ENCODE data around the gene PEX16. TPM values are rescaled to one million over a fixed set of nuclear protein-coding genes. Genes with fewer than 3 reads are reported as not detected.

PEX16 gene
- total and polyA plus RNA-seq, 2 of the 13 experiments (the other 11 are each of a cell fraction or from before 2014, with no cell fraction given): 12.5 to 21.8 TPM

DNA sequence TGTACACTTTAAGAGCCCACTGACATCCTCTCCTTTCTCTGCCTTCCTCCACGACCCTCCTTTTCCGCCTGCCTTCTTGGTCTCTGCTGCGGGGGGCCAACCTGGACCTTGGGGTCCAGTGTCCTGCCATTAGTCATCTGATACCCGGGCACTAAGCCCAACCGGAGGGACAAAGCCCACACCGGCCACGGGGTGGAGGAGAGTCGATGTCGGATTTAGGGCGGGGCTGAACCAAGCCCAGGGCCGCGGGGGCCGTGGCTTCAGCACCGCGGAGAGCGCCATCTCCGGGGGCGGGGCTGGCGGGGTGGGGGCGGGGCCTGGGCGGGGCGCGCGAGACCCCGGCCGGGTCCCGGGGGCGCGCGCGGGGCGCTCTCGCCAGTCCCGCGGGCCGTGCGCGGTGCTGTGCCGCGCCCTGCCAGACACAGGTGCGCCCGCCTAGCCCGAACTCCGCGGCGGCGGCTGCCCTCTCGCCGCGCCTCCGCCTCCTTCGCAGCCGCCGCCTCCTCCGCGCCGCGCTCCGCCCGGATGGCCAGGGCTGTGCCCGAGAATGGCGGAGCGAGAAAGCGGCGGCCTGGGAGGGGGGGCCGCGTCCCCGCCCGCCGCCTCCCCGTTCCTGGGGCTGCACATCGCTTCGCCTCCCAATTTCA lies 32.3 kb downstream of the PEX16 start, which contains the start of gene MAPK8IP1 (continued):
- no peak for TF ChIP-seq NONO (IDR thresholded peaks at IDR 0.05)
- TF ChIP-seq NONO (CRISPR knock-in tag; conservative IDR thresholded peaks at IDR 0.05): peak; percentile 56; the same call in 1 of the 2 replicates
- no peak for TF ChIP-seq TRIM24 (CRISPR knock-in tag; IDR thresholded peaks at IDR 0.05)
- no peak for TF ChIP-seq ZSCAN20 (CRISPR knock-in tag; IDR thresholded peaks at IDR 0.05; ENCODE audit: borderline replicate concordance)
- no peak for TF ChIP-seq ZBTB3 (CRISPR knock-in tag; IDR thresholded peaks at IDR 0.05; ENCODE audit: borderline replicate concordance, low read depth)
- TF ChIP-seq TMF1 (CRISPR knock-in tag; IDR thresholded peaks at IDR 0.05; ENCODE audit: low read depth): 0 out of 2 replicates have a peak, but pooled peaks have one; percentile 30
- no peak for TF ChIP-seq CBX2 (IDR thresholded peaks at IDR 0.05; ENCODE audit: low read depth, low read length)
- no peak for TF ChIP-seq CBX2 (CRISPR knock-in tag; IDR thresholded peaks at IDR 0.05; ENCODE audit: low read depth)
- TF ChIP-seq PHF20 (CRISPR knock-in tag; IDR thresholded peaks at IDR 0.05): no peak; the same call in 1 of the 2 replicates
- no peak for TF ChIP-seq ZNF30 (CRISPR knock-in tag; IDR thresholded peaks at IDR 0.05)
- TF ChIP-seq ZNF205 (CRISPR knock-in tag; IDR thresholded peaks at IDR 0.05): peak; percentile 68; the same call in 1 of the 2 replicates
- TF ChIP-seq, protein P1, sequence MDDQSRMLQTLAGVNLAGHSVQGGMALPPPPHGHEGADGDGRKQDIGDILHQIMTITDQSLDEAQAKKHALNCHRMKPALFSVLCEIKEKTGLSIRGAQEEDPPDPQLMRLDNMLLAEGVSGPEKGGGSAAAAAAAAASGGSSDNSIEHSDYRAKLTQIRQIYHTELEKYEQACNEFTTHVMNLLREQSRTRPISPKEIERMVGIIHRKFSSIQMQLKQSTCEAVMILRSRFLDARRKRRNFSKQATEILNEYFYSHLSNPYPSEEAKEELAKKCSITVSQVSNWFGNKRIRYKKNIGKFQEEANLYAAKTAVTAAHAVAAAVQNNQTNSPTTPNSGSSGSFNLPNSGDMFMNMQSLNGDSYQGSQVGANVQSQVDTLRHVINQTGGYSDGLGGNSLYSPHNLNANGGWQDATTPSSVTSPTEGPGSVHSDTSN (CRISPR knock-in tag; IDR thresholded peaks at IDR 0.05; ENCODE audit: borderline replicate concordance): no peak
- no peak for TF ChIP-seq ZNF557 (CRISPR knock-in tag; IDR thresholded peaks at IDR 0.05)
- TF ChIP-seq, protein P2, sequence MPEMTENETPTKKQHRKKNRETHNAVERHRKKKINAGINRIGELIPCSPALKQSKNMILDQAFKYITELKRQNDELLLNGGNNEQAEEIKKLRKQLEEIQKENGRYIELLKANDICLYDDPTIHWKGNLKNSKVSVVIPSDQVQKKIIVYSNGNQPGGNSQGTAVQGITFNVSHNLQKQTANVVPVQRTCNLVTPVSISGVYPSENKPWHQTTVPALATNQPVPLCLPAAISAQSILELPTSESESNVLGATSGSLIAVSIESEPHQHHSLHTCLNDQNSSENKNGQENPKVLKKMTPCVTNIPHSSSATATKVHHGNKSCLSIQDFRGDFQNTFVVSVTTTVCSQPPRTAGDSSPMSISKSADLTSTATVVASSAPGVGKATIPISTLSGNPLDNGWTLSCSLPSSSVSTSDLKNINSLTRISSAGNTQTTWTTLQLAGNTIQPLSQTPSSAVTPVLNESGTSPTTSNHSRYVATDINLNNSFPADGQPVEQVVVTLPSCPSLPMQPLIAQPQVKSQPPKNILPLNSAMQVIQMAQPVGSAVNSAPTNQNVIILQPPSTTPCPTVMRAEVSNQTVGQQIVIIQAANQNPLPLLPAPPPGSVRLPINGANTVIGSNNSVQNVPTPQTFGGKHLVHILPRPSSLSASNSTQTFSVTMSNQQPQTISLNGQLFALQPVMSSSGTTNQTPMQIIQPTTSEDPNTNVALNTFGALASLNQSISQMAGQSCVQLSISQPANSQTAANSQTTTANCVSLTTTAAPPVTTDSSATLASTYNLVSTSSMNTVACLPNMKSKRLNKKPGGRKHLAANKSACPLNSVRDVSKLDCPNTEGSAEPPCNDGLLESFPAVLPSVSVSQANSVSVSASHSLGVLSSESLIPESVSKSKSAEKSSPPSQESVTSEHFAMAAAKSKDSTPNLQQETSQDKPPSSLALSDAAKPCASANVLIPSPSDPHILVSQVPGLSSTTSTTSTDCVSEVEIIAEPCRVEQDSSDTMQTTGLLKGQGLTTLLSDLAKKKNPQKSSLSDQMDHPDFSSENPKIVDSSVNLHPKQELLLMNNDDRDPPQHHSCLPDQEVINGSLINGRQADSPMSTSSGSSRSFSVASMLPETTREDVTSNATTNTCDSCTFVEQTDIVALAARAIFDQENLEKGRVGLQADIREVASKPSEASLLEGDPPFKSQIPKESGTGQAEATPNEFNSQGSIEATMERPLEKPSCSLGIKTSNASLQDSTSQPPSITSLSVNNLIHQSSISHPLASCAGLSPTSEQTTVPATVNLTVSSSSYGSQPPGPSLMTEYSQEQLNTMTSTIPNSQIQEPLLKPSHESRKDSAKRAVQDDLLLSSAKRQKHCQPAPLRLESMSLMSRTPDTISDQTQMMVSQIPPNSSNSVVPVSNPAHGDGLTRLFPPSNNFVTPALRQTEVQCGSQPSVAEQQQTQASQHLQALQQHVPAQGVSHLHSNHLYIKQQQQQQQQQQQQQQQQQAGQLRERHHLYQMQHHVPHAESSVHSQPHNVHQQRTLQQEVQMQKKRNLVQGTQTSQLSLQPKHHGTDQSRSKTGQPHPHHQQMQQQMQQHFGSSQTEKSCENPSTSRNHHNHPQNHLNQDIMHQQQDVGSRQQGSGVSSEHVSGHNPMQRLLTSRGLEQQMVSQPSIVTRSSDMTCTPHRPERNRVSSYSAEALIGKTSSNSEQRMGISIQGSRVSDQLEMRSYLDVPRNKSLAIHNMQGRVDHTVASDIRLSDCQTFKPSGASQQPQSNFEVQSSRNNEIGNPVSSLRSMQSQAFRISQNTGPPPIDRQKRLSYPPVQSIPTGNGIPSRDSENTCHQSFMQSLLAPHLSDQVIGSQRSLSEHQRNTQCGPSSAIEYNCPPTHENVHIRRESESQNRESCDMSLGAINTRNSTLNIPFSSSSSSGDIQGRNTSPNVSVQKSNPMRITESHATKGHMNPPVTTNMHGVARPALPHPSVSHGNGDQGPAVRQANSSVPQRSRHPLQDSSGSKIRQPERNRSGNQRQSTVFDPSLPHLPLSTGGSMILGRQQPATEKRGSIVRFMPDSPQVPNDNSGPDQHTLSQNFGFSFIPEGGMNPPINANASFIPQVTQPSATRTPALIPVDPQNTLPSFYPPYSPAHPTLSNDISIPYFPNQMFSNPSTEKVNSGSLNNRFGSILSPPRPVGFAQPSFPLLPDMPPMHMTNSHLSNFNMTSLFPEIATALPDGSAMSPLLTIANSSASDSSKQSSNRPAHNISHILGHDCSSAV (CRISPR knock-in tag; IDR thresholded peaks at IDR 0.05; ENCODE audit: borderline replicate concordance): no peak
- TF ChIP-seq SMAD3 (CRISPR knock-in tag; IDR thresholded peaks at IDR 0.05): no peak
- TF ChIP-seq NCOA2 (CRISPR knock-in tag; IDR thresholded peaks at IDR 0.05): 0 out of 2 replicates have a peak, but pooled peaks have one; percentile 24
- no peak for TF ChIP-seq ZFP37 (CRISPR knock-in tag; IDR thresholded peaks at IDR 0.05; ENCODE audit: borderline replicate concordance)
- 0 out of 2 replicates have a peak, but pooled peaks have one; percentile 38 for TF ChIP-seq KDM4B (CRISPR knock-in tag; IDR thresholded peaks at IDR 0.05)
- TF ChIP-seq SRSF9 (IDR thresholded peaks at IDR 0.05; ENCODE audit: borderline replicate concordance, insufficient read depth, low read depth, low read length, poor library complexity, severe bottlenecking): no peak
- no peak for TF ChIP-seq MTF1 (CRISPR knock-in tag; IDR thresholded peaks at IDR 0.05)
- peak; percentile 70 for TF ChIP-seq SP4 (CRISPR knock-in tag; IDR thresholded peaks at IDR 0.05)
